Esophagus squamous epithelium (tissue), 5 donors: ENCODE results near the gene SMIM24. TPM values are rescaled to one million over a fixed set of nuclear protein-coding genes. Genes with fewer than 3 reads are reported as not detected.

Source experiments
- DNase-seq: peaks from one replicate; lab custom pipeline; 2025; lab: John Stamatoyannopoulos, UW
- H3K27ac ChIP-seq, 4 donors: fragments of 200-600 bp; sonication (generic); one replicate each; pipeline ENCODE4 v1.5.1; 2016 to 2019; ENCODE audit warnings: mild to moderate bottlenecking in 1 of 4
- H3K27me3 ChIP-seq, 4 donors: fragments of 200-600 bp; sonication (generic); 1 replicate in 3 of 4; 2 replicates in 1 of 4; pipeline versions ENCODE4 v1.5.1 to v1.6.0; 2017 to 2021; ENCODE audit warnings: antibody characterized with exemption in 1 of 4
- H3K36me3 ChIP-seq, 3 donors: fragments of 200-600 bp; sonication (generic); one replicate each; pipeline ENCODE4 v1.5.1; 2016 to 2019
- H3K4me1 ChIP-seq, 3 donors: fragments of 200-600 bp; sonication (generic); one replicate each; pipeline ENCODE4 v1.5.1; 2017 to 2019
- H3K4me3 ChIP-seq, 4 donors: fragments of 200-600 bp; sonication (generic); 1 replicate in 3 of 4; 2 replicates in 1 of 4; pipeline ENCODE4 v1.5.1; 2016 to 2019; ENCODE audit warnings: mild to moderate bottlenecking in 2 of 4, moderate library complexity in 1 of 4
- H3K9me3 ChIP-seq, 3 donors: fragments of 200-600 bp; sonication (generic); one replicate each; pipeline ENCODE4 v1.5.1; 2016 to 2019
- POLR2A ChIP-seq, 4 donors: fragments of 450-650 bp; IDR thresholded peaks; one replicate each; pipeline ENCODE4 v1.6.1; 2017; ENCODE audit warnings: antibody characterized with exemption in 4 of 4, mild to moderate bottlenecking in 4 of 4, moderate library complexity in 3 of 4
- WGBS, 2 donors: methylation state at CpG; one replicate each; pipeline ENCODE4 v1.1.5; 2018; 5-methylcytosine and 5-hydroxymethylcytosine counted together
- intact Hi-C: fragments of 100-400 bp; cut with DNase I; formaldehyde crosslinking; loops from one replicate; pipeline ENCODE4 v1.15.0; 2022
- total RNA-seq, 4 donors: library from RNA; depleted of rRNA; stranded (reverse); fragments of >200 nt; gene quantifications; one replicate each; pipeline ENCODE4 v1.1.0, GENCODE V29; 2016
- TF ChIP-seq, protein P1 (sequence below), 6 experiments: fragments of 450-650 bp in 4 of 6; fragments of 200-600 bp in 2 of 6; sonication (generic) in 2 of 6; IDR thresholded peaks; one replicate each; pipeline ENCODE4 v1.5.1; 2016 to 2019; ENCODE audit warnings: antibody characterized with exemption in 6 of 6, mild to moderate bottlenecking in 4 of 6, moderate library complexity in 4 of 6
- donor health status: DM: yes; HTN: yes; CAD: no.

Gene SMIM24
- total RNA-seq, 4 donors from 2014 or later, result not detected

DNA sequence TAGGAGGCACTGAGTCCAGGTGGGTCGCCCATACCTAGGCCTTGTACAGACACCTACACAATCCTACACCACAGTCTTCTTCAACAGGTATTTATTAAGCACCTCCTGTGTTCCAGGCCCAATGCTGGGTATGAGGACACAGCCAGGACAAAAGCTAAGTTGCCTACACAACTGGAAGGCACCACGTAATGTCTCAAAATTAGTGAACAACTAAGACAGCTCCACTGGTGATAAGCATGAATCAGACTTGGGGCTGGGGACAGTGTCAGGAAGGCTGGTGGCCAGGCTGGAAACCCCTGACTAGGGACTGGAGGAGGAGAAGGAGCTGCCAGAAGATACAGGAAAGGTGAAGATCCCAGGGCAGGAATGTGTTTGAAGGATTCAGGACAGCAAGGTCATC lies 2.4 kb downstream of the SMIM24 start:
- H3K4me3 ChIP-seq, result no peak overlapping the region
- DNase-seq, result no peak
- TF ChIP-seq POLR2A (IDR thresholded peaks at IDR 0.05), result no peak
- TF ChIP-seq, protein P1, sequence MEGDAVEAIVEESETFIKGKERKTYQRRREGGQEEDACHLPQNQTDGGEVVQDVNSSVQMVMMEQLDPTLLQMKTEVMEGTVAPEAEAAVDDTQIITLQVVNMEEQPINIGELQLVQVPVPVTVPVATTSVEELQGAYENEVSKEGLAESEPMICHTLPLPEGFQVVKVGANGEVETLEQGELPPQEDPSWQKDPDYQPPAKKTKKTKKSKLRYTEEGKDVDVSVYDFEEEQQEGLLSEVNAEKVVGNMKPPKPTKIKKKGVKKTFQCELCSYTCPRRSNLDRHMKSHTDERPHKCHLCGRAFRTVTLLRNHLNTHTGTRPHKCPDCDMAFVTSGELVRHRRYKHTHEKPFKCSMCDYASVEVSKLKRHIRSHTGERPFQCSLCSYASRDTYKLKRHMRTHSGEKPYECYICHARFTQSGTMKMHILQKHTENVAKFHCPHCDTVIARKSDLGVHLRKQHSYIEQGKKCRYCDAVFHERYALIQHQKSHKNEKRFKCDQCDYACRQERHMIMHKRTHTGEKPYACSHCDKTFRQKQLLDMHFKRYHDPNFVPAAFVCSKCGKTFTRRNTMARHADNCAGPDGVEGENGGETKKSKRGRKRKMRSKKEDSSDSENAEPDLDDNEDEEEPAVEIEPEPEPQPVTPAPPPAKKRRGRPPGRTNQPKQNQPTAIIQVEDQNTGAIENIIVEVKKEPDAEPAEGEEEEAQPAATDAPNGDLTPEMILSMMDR (IDR thresholded peaks at IDR 0.05), result no peak
- H3K27me3 ChIP-seq, result peaks cover 0 to 68% (median 4%) of the 10 kb centered on the region in 4 donors
- no peak overlapping the region for H3K27ac ChIP-seq
- WGBS, 2 donors, result 92 to 100% methylated on average over 2 of the region's 2 CpGs
- H3K9me3 ChIP-seq, result no peaks in the 10 kb centered on the region
- H3K36me3 ChIP-seq, result no peaks in the 10 kb centered on the region
- H3K4me1 ChIP-seq, result peaks cover 0 to 10% (median 7%) of the 10 kb centered on the region in 3 donors
- intact Hi-C loops, result loop anchor here (5.0 kb wide), 1 partner anchor 156 kb away; no protein-coding TSS in a partner anchor

DNA sequence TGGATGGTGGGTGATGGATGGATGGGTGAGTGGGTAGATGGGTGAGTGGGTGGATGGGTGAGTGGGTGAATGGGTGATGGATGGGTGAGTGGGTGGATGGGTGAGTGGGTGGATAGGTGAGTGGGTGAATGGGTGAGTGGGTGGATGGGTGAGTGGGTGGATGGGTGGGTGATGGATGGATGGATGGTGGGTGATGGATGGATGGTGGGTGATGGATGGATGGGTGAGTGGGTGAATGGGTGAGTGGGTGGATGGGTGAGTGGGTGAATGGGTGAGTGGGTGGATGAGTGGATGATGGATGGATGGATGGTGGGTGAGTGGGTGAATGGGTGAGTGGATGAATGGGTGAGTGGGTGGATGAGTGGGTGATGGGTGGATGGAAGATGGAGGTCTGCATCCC lies 2.8 kb downstream of the SMIM24 start:
- intact Hi-C loops, result loop anchor here (5.0 kb wide), 1 partner anchor 155 kb away; no protein-coding TSS in a partner anchor
- Histone ChIP-seq H3K36me3 (no peaks in the 10 kb centered on the region), H3K9me3 (no peaks in the 10 kb centered on the region), H3K27ac (no peak overlapping the region), H3K27me3 (peaks cover 0 to 64% (median 4%) of the 10 kb centered on the region in 4 donors), H3K4me3 (no peak overlapping the region), H3K4me1 (peaks cover 0 to 7% (median 6%) of the 10 kb centered on the region in 3 donors)
- DNase-seq, result no peak
- TF ChIP-seq, protein P1 (IDR thresholded peaks at IDR 0.05), result no peak
- TF ChIP-seq POLR2A (IDR thresholded peaks at IDR 0.05), result no peak

DNA sequence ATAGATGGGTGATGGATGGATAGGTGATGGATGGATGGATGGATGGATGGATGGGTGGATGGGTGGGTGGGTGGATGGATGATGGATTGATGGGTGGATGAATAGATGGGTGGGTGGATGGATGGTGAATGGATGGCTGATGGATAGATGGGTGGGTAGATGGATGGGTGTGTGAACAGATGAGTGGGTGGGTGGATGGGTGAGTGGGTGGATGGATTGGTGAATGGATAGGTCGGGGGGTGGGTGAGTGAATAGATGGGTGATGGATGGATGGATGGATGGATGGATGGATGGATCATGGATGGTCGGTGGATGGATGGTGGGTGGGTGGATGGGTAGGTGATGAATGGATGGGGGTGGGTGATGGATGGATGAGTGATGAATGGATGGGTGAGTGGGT lies 3.5 kb downstream of the SMIM24 start:
- H3K4me3 ChIP-seq, result no peak overlapping the region
- TF ChIP-seq, protein P1 (IDR thresholded peaks at IDR 0.05), result no peak
- 72 to 83% methylated on average over 2 of the region's 2 CpGs for WGBS, 2 donors
- peaks cover 0 to 12% (median 7%) of the 10 kb centered on the region in 3 donors for H3K4me1 ChIP-seq
- no peak for DNase-seq
- no peaks in the 10 kb centered on the region for H3K36me3 ChIP-seq
- no peaks in the 10 kb centered on the region for H3K9me3 ChIP-seq
- intact Hi-C loops, result loop anchor here (5.0 kb wide), 1 partner anchor 155 kb away; no protein-coding TSS in a partner anchor
- peaks cover 0 to 57% (median 4%) of the 10 kb centered on the region in 4 donors for H3K27me3 ChIP-seq
- no peak overlapping the region for H3K27ac ChIP-seq

DNA sequence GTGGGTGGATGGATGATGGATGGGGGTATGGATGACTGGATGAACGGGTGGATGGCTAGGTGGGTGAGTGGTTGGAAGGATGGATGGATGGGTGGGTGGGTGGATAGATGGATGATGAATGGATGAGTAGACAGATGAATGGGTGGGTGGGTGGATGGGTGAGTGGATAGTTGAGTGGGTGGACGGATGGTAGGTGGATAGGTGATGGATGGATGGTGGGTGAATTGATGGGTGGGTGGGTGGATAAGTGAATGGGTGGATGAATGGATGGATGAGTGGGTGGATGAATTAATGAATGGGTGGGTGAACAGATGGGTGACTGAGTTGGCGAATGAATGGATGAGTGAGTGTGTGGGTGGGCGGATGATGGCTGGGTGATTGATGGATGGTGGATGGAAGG lies 4.9 kb downstream of the SMIM24 start:
- no peaks in the 10 kb centered on the region for H3K36me3 ChIP-seq
- H3K9me3 ChIP-seq, result no peaks in the 10 kb centered on the region
- intact Hi-C loops, result loop anchor here (5.0 kb wide), 1 partner anchor 153 kb away; no protein-coding TSS in a partner anchor
- peaks cover 0 to 43% (median 0%) of the 10 kb centered on the region in 4 donors for H3K27me3 ChIP-seq
- H3K27ac ChIP-seq, result no peak overlapping the region
- no peak overlapping the region for H3K4me3 ChIP-seq
- no peak for DNase-seq
- no peak for TF ChIP-seq POLR2A (IDR thresholded peaks at IDR 0.05)
- TF ChIP-seq, protein P1 (IDR thresholded peaks at IDR 0.05), result no peak
- 62 to 64% methylated on average over 4 of the region's 4 CpGs for WGBS, 2 donors
- H3K4me1 ChIP-seq, result peaks cover 0 to 15% (median 7%) of the 10 kb centered on the region in 3 donors

DNA sequence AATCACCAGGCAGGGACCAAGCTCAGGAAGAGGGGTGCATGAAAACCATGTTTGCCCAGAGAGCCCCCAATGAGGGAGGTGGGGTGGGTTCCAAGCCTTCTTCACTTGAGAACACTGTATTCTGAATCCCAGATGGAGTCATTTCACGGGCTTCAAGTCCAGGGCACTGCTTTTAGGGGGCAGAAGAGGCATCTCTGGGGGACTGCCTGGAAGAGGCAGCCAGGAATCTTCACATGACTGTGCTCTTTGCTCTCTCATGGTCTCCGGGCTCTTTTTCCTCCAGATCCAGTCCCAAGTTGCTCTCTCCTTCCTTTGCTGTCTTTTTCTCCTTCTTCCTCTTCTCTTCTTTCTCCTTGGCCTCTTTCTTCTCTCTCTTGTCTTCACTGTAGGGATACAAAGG lies 5.7 kb downstream of the SMIM24 start:
- Histone ChIP-seq H3K27me3 (peaks cover 0 to 35% (median 0%) of the 10 kb centered on the region in 4 donors), H3K4me1 (peaks cover 0 to 14% (median 7%) of the 10 kb centered on the region in 3 donors), H3K9me3 (no peaks in the 10 kb centered on the region), H3K27ac (no peak overlapping the region), H3K4me3 (no peak overlapping the region), H3K36me3 (no peaks in the 10 kb centered on the region)
- WGBS, 2 donors, result 53 to 69% methylated on average over 2 of the region's 2 CpGs
- TF ChIP-seq, protein P1 (IDR thresholded peaks at IDR 0.05), result no peak
- TF ChIP-seq POLR2A (IDR thresholded peaks at IDR 0.05), result no peak
- intact Hi-C loops, result loop anchor here (5.0 kb wide), 1 partner anchor 152 kb away; no protein-coding TSS in a partner anchor
- no peak for DNase-seq
